Measurements from ENCODE around the gene CCDC149. TPM values are rescaled to one million over a fixed set of nuclear protein-coding genes. Genes with fewer than 3 reads are reported as not detected.

CCDC149 gene
- total and polyA plus RNA-seq, 11 donors = 5.8 to 14.7 (median 9.9) TPM

DNA sequence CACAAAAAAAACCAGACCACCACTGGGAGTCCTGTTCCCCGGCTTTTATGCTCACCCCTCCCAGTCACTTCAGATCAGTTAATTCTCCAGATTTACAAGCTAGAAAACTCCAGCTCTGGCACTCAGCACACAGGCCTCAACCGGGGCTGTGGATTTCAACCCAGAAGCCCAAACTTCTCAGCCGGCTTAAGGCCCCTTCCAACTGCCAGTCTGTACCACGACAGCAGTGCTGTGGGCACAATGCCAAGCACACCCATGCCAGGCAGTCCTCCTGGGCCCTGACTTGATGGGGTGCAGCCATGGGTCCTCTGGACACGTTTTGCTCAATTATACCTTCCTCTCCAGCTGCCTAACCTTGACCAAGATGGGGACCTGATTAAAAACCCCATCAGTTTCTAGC, 105.2 kb downstream of the CCDC149 start:
- Histone ChIP-seq H3K4me3 (no peak overlapping the region), H3K9me3 (peaks cover 0 to 6% (median 0%) of the 10 kb centered on the region in 12 donors), H3K27me3 (no peaks in the 10 kb centered on the region), H3K27ac (no peak overlapping the region), H3K4me1 (peaks cover 0 to 9% (median 0%) of the 10 kb centered on the region in 12 donors), H3K36me3 (peaks cover 0 to 25% (median 11%) of the 10 kb centered on the region in 9 donors)
- no peak for DNase-seq
- intact Hi-C loops (cut with DNase I) = no loop called here
- WGBS, 4 donors = 70 to 81% (median 76%) methylated on average over 5 of the region's 5 CpGs
- no peak for ATAC-seq
- no peak for TF ChIP-seq POLR2A (IDR thresholded peaks at IDR 0.05)
- TF ChIP-seq, protein P1, sequence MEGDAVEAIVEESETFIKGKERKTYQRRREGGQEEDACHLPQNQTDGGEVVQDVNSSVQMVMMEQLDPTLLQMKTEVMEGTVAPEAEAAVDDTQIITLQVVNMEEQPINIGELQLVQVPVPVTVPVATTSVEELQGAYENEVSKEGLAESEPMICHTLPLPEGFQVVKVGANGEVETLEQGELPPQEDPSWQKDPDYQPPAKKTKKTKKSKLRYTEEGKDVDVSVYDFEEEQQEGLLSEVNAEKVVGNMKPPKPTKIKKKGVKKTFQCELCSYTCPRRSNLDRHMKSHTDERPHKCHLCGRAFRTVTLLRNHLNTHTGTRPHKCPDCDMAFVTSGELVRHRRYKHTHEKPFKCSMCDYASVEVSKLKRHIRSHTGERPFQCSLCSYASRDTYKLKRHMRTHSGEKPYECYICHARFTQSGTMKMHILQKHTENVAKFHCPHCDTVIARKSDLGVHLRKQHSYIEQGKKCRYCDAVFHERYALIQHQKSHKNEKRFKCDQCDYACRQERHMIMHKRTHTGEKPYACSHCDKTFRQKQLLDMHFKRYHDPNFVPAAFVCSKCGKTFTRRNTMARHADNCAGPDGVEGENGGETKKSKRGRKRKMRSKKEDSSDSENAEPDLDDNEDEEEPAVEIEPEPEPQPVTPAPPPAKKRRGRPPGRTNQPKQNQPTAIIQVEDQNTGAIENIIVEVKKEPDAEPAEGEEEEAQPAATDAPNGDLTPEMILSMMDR (IDR thresholded peaks at IDR 0.05) = no peak

DNA sequence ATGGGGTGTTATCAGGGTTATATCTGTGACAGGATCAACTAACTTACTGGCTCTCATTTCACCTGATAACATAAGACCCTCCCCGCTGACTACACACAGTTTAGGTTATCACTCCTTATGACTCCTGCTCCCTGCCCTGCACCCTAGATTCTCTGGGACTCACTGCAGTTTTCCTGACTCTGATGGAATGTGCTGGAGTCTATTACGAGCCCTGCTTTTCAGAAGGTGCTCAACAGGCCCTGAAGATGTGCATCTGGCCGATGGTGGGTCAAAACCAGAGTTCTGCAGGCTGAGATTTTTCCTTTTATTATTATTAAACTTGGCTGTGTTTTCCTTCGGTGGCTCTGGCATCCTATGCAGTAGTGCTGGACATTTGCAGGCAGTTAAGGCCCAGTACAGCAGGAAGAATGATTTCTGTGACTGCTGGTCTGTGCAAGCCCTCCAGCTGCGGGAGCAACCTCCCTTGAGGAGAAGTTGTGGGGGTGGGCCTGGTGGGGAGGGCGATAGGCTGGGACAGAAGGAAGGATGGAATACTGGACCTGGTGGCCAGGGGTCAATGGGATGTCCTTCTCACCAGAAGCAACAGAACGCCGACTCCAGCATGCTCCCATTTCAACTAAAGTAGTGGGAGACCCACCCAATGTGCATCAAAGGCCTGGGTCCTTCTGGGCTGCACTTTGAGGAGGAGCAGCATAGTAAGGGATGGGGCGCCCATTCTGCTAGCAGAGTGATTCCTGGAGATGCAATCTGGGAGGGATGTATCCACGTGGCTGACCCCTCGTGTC, 106.4 kb downstream of the CCDC149 start:
- 87 to 92% (median 91%) methylated on average over 11 of the region's 11 CpGs for WGBS, 4 donors
- Histone ChIP-seq H3K4me3 (no peak overlapping the region), H3K27ac (no peak overlapping the region), H3K4me1 (peaks cover 0 to 19% (median 4%) of the 10 kb centered on the region in 12 donors), H3K9me3 (no peaks in the 10 kb centered on the region), H3K27me3 (no peaks in the 10 kb centered on the region), H3K36me3 (peaks cover 0 to 18% (median 11%) of the 10 kb centered on the region in 9 donors)
- no peak for TF ChIP-seq POLR2A (IDR thresholded peaks at IDR 0.05)
- TF ChIP-seq, protein P1 (IDR thresholded peaks at IDR 0.05) = no peak
- ATAC-seq (no peak), DNase-seq (no peak)
- intact Hi-C loops (cut with DNase I) = no loop called here

DNA sequence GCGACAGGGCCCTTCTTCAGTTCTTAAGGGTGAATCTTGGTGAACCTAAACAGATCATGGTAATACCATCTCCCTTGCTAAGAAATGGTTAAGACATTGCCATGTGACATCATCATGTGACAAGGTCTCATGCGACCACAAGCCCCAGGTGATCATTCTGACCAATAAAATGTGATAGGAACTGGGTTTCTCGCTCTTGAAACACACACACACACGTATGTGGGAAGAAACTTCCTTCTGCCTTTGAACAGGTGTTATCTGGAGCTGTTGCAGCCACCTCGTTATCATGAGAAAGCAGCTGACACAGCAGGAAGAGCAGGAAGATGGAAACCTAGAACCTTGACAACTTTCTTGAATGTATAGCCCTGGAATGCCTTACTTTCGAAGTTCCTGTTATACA, 107.3 kb downstream of the CCDC149 start:
- H3K27ac ChIP-seq = no peak overlapping the region
- WGBS, 4 donors = 77 to 89% (median 88%) methylated on average over 6 of the region's 6 CpGs
- intact Hi-C loops (cut with DNase I) = no loop called here
- peaks cover 0 to 2% (median 0%) of the 10 kb centered on the region in 9 donors for H3K27me3 ChIP-seq
- DNase-seq (no peak), ATAC-seq (no peak)
- TF ChIP-seq, protein P1 (IDR thresholded peaks at IDR 0.05) = no peak
- no peak for TF ChIP-seq POLR2A (IDR thresholded peaks at IDR 0.05)
- H3K36me3 ChIP-seq = peaks cover 0 to 18% (median 11%) of the 10 kb centered on the region in 9 donors
- H3K4me3 ChIP-seq = no peak overlapping the region
- no peaks in the 10 kb centered on the region for H3K9me3 ChIP-seq
- H3K4me1 ChIP-seq = peaks cover 0 to 25% (median 10%) of the 10 kb centered on the region in 12 donors

DNA sequence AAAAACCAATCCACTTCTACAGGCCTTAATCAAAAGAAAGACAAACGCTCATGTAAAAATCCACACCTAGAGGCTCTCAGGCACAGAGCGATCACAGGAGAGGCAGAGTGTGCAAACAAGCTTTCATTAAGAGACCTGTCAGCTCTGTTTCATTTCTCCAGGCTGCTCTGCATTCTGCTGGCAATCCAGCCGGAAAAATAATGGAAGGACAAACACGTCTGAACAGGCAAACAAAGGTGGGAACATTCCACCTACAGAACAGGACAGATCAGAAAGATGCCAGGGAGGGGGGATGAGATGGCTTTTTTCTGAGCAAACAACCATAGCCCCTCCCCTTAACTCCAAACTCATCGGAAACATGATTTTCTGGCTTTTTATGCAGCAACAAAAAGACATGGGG, 107.8 kb downstream of the CCDC149 start:
- WGBS, 4 donors = 72 to 85% (median 77%) methylated on average over 5 of the region's 5 CpGs
- H3K27me3 ChIP-seq = peaks cover 0 to 7% (median 0%) of the 10 kb centered on the region in 9 donors
- TF ChIP-seq, protein P1 (IDR thresholded peaks at IDR 0.05) = no peak
- TF ChIP-seq POLR2A (IDR thresholded peaks at IDR 0.05) = no peak
- intact Hi-C loops (cut with DNase I) = no loop called here
- H3K4me3 ChIP-seq = no peak overlapping the region
- no peak for DNase-seq
- H3K36me3 ChIP-seq = peaks cover 0 to 18% (median 11%) of the 10 kb centered on the region in 9 donors
- H3K4me1 ChIP-seq = peaks cover 0 to 29% (median 15%) of the 10 kb centered on the region in 12 donors
- ATAC-seq = peak in 2 of 4 donors; percentile 30 to 37
- no peaks in the 10 kb centered on the region for H3K9me3 ChIP-seq
- H3K27ac ChIP-seq = no peak overlapping the region

Data from heart left ventricle (tissue), 16 donors.